Measurements from ENCODE around the gene SF3A1. TPM values are rescaled to one million over a fixed set of nuclear protein-coding genes. Genes with fewer than 3 reads are reported as not detected.

SF3A1 gene
- total RNA-seq, 2 donors from 2014 or later = 30.6 to 77.1 TPM

GRCh38 chr22:30337461-30337778 lies 19.3 kb downstream of the SF3A1 start:
- Histone ChIP-seq H3K9me3 (no peaks in the 10 kb centered on the region), H3K4me1 (peaks cover 8% of the 10 kb centered on the region), H3K27ac (no peak overlapping the region), H3K36me3 (replicated peaks in 1 of 2; ENCODE audit: insufficient read depth in 1 of 2, low read depth in 2 of 2) (peaks cover 57 to 83% of the 10 kb centered on the region in 2 donors), H3K4me3 (no peak overlapping the region), H3K27me3 (no peaks in the 10 kb centered on the region)
- WGBS, 2 donors = 83 to 96% methylated on average over 5 to 8 of the region's 8 CpGs
- TF ChIP-seq CTCF (IDR thresholded peaks at IDR 0.05) (no peak), POLR2A (IDR thresholded peaks at IDR 0.05) (no peak)
- DNase-seq (no peak), ATAC-seq (no peak)
- intact Hi-C loops (cut with DNase I) = no loop called here

- no peak overlapping the region for H3K4me3 ChIP-seq
- TF ChIP-seq CTCF (IDR thresholded peaks at IDR 0.05) = no peak
- TF ChIP-seq POLR2A (IDR thresholded peaks at IDR 0.05) = no peak
- whole genome bisulfite sequencing, 2 donors = 96 to 100% methylated on average over 4 of the region's 4 CpGs
Observed at GRCh38 chr22:30336752-30337460, 19.8 kb downstream of the SF3A1 start.

GRCh38 chr22:30335236-30335635 lies 21.5 kb downstream of the SF3A1 start:
- intact Hi-C loops (cut with DNase I) = no loop called here
- Histone ChIP-seq H3K4me1 (no peaks in the 10 kb centered on the region), H3K27ac (no peak overlapping the region), H3K9me3 (no peaks in the 10 kb centered on the region), H3K4me3 (no peak overlapping the region), H3K36me3 (replicated peaks in 1 of 2; ENCODE audit: insufficient read depth in 1 of 2, low read depth in 2 of 2) (peaks cover 43 to 65% of the 10 kb centered on the region in 2 donors), H3K27me3 (no peaks in the 10 kb centered on the region)
- no peak for TF ChIP-seq CTCF (IDR thresholded peaks at IDR 0.05)
- 100% methylated on average over 1 of the region's 1 CpG for WGBS, 2 donors
- DNase-seq (no peak), ATAC-seq (no peak)

More at GRCh38 chr22:30336752-30337460, 19.8 kb downstream of the SF3A1 start:
- DNase-seq = no peak
- peaks cover 8% of the 10 kb centered on the region for H3K4me1 ChIP-seq
- H3K36me3 ChIP-seq (replicated peaks in 1 of 2; ENCODE audit: insufficient read depth in 1 of 2, low read depth in 2 of 2) = peaks cover 53 to 82% of the 10 kb centered on the region in 2 donors
- H3K27me3 ChIP-seq = no peaks in the 10 kb centered on the region
- intact Hi-C loops (cut with DNase I) = no loop called here
- H3K27ac ChIP-seq = no peak overlapping the region
- no peak for ATAC-seq
- H3K9me3 ChIP-seq = no peaks in the 10 kb centered on the region

GRCh38 chr22:30334646-30335045 lies 22.0 kb downstream of the SF3A1 start:
- H3K36me3 ChIP-seq (replicated peaks in 1 of 2; ENCODE audit: insufficient read depth in 1 of 2, low read depth in 2 of 2) = peaks cover 37 to 59% of the 10 kb centered on the region in 2 donors
- H3K4me3 ChIP-seq = no peak overlapping the region
- H3K27ac ChIP-seq = no peak overlapping the region
- no peaks in the 10 kb centered on the region for H3K27me3 ChIP-seq
- H3K9me3 ChIP-seq = no peaks in the 10 kb centered on the region
- ATAC-seq = no peak
- 91 to 98% methylated on average over 4 of the region's 4 CpGs for WGBS, 2 donors
- DNase-seq = no peak
- H3K4me1 ChIP-seq = no peaks in the 10 kb centered on the region
- intact Hi-C loops (cut with DNase I) = no loop called here
- TF ChIP-seq POLR2A (IDR thresholded peaks at IDR 0.05) (no peak), CTCF (IDR thresholded peaks at IDR 0.05) (no peak)

GRCh38 chr22:30333707-30334087 lies 23.0 kb downstream of the SF3A1 start:
- H3K4me3 ChIP-seq = no peak overlapping the region
- no peaks in the 10 kb centered on the region for H3K9me3 ChIP-seq
- peaks cover 27 to 49% of the 10 kb centered on the region in 2 donors for H3K36me3 ChIP-seq (replicated peaks in 1 of 2; ENCODE audit: insufficient read depth in 1 of 2, low read depth in 2 of 2)
- no peak for TF ChIP-seq CTCF (IDR thresholded peaks at IDR 0.05)
- TF ChIP-seq POLR2A (IDR thresholded peaks at IDR 0.05) = no peak
- no peaks in the 10 kb centered on the region for H3K27me3 ChIP-seq
- intact Hi-C loops (cut with DNase I) = no loop called here
- no peak for DNase-seq
- no peak overlapping the region for H3K27ac ChIP-seq
- H3K4me1 ChIP-seq = no peaks in the 10 kb centered on the region
- 88 to 93% methylated on average over 3 of the region's 3 CpGs for WGBS, 2 donors
- no peak for ATAC-seq

Measured in body of pancreas (tissue), 4 donors.